ENCODE measurements around the gene SLC1A1.

SLC1A1 gene

DNA sequence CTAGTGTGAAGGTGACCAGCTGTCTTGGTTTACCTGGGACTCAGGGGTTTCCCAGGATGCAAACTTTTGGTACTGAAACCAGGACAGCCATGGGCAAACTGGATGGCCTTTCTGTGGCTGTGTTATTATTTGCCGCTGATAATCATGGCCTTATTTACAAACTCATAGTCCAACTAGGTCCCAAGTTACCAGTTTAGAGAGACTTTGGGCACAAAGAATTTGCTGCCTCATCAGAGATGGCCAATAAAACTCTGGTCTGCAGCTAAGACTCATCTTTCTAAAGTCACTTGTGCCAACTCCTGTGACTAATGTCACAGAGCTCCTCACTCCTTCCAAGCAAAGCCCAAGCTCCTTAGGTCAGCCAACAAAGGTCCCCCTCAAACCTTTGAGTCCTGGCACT, 124.4 kb downstream of the SLC1A1 start:
- no peak for FAIRE-seq
- DNase-seq (ENCODE audit: low spot score), result no peak

DNA sequence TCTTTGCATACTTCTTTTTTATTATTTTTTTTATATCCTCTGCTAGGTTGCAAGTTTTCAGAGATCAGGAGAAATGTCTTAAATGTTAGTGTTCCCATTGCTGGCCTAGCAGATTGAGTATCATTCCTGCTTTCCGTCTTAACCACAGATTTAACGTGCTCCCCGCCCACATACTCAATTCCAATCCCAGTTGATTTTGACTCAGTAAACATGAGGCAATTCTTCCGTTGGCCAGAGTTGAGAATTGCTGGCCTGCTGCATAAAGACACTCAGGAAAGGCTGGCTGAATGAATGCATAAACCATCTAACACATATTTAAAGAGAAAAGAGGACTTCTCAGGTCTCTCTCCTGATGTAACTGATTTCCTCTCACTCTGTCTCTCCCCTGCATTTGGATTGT, 125.0 kb downstream of the SLC1A1 start:
- no peak for FAIRE-seq
- DNase-seq (ENCODE audit: low spot score), result no peak

DNA sequence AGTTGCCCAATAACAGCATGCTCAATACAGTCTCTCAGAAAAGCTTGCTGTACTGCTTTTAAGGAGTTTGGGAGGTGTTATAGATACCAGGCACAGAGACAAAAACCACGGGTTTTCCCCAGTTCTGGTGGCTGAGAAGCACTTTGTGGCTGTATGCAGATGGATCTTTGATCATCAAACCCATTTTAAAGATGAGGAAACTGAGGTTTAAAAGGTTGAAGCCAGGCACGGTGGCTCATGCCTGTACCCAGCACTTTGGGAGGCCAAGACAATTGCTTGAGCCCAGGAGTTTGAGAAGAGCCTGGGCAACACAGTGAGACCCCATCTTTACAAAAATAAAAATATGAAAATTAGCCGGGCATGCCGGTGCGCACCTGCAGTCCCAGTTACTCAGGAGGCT, 125.5 kb downstream of the SLC1A1 start:
- no peak for FAIRE-seq

DNA sequence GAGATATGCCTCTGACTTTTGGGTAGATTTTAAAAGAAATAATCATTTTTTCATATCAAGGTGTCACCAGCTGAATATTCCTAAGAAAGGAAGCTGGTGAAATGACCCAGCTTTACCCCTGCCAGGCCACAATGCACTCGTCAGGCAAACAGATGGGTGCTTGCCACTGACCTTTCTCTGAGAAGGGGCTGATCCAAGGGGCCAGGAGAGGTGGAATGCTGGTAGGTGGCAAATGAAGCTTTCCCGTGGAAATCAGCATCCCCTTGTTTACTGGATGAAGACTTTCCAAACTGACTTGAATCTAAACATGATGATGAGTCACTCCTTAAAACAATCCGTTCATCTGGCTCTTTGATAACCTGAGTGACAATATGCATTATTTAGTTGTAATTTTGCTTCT, 127.5 kb downstream of the SLC1A1 start:
- DNase-seq (ENCODE audit: low spot score), result no peak
- FAIRE-seq, result no peak

More for the DNA sequence above, 125.5 kb downstream of the SLC1A1 start:
- no peak for DNase-seq (ENCODE audit: low spot score)

DNA sequence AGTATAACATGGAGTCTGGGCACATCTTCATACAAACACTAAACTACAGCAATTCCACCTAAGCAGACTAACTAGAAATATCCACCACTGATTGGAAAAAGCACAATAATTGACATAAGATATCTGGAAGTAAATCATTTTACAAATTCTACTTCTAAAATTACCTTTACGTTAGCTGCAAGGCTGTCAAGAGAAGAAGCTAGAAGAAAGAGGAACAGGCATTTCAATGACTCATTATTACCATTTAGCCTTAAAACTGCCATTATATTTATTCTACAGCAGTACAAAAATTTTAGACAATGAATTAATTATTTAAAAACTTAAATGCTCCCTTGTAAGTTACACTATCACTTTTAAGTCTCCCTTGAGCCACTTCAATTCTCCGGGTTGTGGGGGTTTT, 128.4 kb downstream of the SLC1A1 start:
- no peak for FAIRE-seq
- DNase-seq (ENCODE audit: low spot score), result no peak

DNA sequence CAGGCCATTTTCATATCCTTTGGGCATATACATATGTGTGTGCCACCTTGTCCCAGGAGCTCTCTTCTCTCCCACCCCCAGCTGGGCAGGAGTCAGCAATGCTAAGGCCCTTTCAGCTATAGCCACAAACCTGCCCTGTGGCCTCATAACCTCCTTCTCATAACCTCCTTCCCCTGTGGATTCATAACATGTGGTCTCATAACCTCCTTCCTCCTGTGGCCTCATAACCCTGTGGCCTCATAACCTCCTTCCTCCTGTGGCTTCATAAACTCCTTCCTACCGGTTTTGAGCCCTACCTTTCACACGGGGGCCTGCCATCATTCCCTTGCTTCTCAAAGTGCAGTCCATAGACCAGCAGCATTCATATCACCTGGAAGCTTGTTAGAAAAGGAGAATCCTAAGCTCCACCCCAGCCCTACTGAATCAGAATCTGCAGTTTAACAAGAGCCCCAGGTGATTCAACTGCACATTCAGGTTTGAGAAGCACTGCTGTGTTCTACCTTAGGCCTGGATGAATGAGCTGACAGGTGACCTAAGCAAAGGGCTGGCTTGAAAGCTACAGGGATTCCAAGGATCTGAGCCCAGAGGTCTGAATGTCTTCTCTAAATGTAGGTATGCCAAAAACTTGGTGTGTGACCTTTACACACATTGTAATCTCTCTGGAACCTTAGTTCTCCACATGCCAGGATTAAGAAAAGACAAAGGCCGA, 129.9 kb downstream of the SLC1A1 start:
- FAIRE-seq, result no peak
- no peak for DNase-seq (ENCODE audit: low spot score)

DNA sequence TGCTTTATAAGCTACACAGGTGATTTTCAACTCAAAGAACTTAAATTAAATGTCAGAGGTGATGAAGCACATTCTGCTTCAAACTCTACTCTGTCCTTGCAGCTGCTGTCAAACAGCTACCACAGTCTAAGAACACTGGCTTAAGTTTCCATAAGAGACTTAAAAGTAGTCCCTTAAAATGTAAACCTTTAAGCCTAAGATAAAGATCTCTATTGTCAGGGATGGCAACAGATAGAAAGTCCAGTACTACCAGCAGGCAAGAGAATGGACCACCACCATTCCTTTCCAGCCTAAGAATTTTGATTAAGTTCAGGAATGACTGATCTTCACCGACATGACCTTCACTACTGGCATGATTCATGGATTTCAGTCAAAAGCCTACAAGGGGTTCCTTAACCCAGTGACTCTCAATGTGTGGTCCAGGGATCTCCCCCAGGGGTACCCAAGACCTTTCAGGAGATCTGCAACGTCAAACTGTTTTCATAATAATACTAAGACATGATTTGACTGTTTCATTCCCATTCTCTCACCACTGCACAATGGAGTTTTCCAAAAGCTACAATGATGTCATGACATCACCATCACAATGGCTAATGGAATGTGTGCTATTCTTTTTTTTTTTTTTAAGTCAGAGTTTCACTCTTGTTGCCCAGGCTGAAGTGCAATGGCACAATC, 130.8 kb downstream of the SLC1A1 start:
- DNase-seq (ENCODE audit: low spot score) (no peak), FAIRE-seq (no peak)

DNA sequence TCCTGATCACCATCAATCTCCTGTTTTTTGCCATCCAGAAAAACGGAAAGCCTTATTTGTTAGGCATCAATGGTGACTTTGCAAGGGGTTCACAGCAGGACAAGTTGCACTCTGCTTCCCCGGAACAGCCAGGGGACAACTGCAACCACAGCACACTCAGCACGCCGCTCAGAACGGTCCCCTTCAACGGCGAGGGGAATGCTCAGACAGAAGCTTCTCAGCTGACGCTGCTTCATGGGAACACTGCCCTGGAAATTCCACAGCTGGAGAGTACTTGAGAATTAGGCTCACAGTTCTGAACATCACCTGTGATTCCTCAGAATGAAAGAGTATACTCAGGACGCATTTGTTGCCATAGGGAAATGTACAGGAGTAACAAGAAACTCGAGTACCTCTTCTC, 131.7 kb downstream of the SLC1A1 start:
- DNase-seq (ENCODE audit: low spot score), result no peak

DNA sequence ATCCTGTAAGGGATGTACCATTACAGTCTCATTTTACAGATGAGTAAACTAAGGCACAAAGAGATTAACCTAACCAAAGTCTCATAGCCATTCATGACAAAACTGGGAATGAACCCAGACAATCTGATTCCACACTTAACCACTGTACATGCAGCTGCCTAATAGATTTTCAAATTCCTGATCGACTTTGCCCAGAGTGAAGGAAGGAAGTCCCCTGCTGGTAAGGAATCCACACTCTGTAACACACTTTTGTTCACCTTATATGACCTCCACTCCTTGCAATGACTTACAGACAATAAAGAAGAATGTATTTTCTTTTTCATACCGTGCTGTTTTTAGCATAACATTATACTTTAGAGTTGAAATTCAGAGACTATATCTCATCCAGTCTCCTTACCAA, 140.6 kb downstream of the SLC1A1 start:
- no peak for DNase-seq (ENCODE audit: low spot score)
- no peak for FAIRE-seq

More for the DNA sequence above, 131.7 kb downstream of the SLC1A1 start:
- FAIRE-seq, result no peak
